SK-N-MC (cell line): ENCODE measurements around the gene UGP2.

Source experiments
- EZH2 ChIP-seq: fragments of 200-600 bp; sonication (generic); IDR thresholded peaks from one replicate; pipeline ENCODE4 v1.6.1; 2017; ENCODE audit warnings: antibody characterized with exemption
- FOXP2 ChIP-seq: optimal IDR thresholded peaks from 2 replicates; pipeline ENCODE3; 2011; ENCODE audit warnings: mild to moderate bottlenecking, moderate library complexity; ENCODE audit not compliant: insufficient read depth; ENCODE audit errors: extremely low read length, control extremely low read depth
- POLR2AphosphoS5 ChIP-seq: IDR thresholded peaks from 2 replicates; pipeline ENCODE4 v1.6.1; 2012; ENCODE audit warnings: mild to moderate bottlenecking, low read depth, low read length, borderline replicate concordance

DNA sequence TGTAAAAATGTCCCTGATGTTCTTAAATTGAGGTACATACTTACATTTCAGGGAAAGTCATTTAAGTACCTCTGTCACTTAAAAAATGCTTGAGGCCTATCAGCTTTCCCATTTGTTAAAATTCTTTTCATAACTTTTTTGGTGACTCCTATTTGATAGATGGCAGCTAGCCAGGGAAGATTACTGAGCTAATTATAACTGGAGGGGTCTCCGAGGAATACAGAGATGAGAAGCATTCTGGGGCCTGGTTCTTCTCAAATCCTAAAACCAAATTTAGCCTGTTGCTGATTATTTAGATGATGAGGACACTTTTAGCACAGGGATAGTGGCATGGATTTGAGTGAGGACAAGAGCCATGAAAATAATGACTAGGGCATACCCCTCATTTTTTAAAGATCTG is 4.8 kb downstream of the UGP2 start:
- TF ChIP-seq EZH2 (no peak), POLR2AphosphoS5 (no peak), FOXP2 (no peak)
